ENCODE data around the gene GALNT2. TPM values are rescaled to one million over a fixed set of nuclear protein-coding genes. Genes with fewer than 3 reads are reported as not detected.

GALNT2 gene
- total and polyA plus RNA-seq, 10 donors: 7.9 to 44.8 (median 36.9) TPM

- Histone ChIP-seq H3K36me3 (peaks cover 0 to 50% (median 5%) of the 10 kb centered on the region in 6 donors), H3K9me3 (no peaks in the 10 kb centered on the region), H3K27me3 (replicated peaks in 1 of 7) (no peaks in the 10 kb centered on the region), H3K27ac (no peak overlapping the region), H3K4me3 (no peak overlapping the region), H3K4me1 (no peaks in the 10 kb centered on the region)
- intact Hi-C loops (cut with DNase I; ENCODE audit: low total_unique reads): no loop called here
- DNase-seq: no peak
- WGBS, 5 donors: 82 to 93% (median 87%) methylated on average over 7 of the region's 7 CpGs
- TF ChIP-seq CTCF (IDR thresholded peaks at IDR 0.05 in 8 of 11, conservative IDR thresholded peaks at IDR 0.05 in 3 of 11) (no peak), POLR2AphosphoS5 (IDR thresholded peaks at IDR 0.05) (no peak), POLR2A (IDR thresholded peaks at IDR 0.05) (no peak)
These were observed 132.0 kb downstream of the GALNT2 start for GRCh38 chr1:230199034-230199433.

GRCh38 chr1:230199554-230199953, 132.5 kb downstream of the GALNT2 start:
- no peaks in the 10 kb centered on the region for H3K27me3 ChIP-seq (replicated peaks in 1 of 7)
- no peaks in the 10 kb centered on the region for H3K9me3 ChIP-seq
- H3K27ac ChIP-seq: no peak overlapping the region
- H3K36me3 ChIP-seq: peaks cover 0 to 54% (median 8%) of the 10 kb centered on the region in 6 donors
- no peak overlapping the region for H3K4me3 ChIP-seq
- no peaks in the 10 kb centered on the region for H3K4me1 ChIP-seq
- intact Hi-C loops (cut with DNase I; ENCODE audit: low total_unique reads): no loop called here
- WGBS, 5 donors: 97 to 100% (median 98%) methylated on average over 4 of the region's 4 CpGs
- TF ChIP-seq POLR2AphosphoS5 (IDR thresholded peaks at IDR 0.05) (no peak), CTCF (IDR thresholded peaks at IDR 0.05 in 8 of 11, conservative IDR thresholded peaks at IDR 0.05 in 3 of 11) (no peak), POLR2A (IDR thresholded peaks at IDR 0.05) (no peak)
- DNase-seq: no peak

GRCh38 chr1:230200276-230200675, 133.2 kb downstream of the GALNT2 start:
- Histone ChIP-seq H3K4me1 (no peaks in the 10 kb centered on the region), H3K4me3 (no peak overlapping the region), H3K27ac (no peak overlapping the region), H3K27me3 (replicated peaks in 1 of 7) (no peaks in the 10 kb centered on the region), H3K36me3 (peaks cover 0 to 58% (median 10%) of the 10 kb centered on the region in 6 donors), H3K9me3 (no peaks in the 10 kb centered on the region)
- intact Hi-C loops (cut with DNase I; ENCODE audit: low total_unique reads): no loop called here
- TF ChIP-seq CTCF (IDR thresholded peaks at IDR 0.05 in 8 of 11, conservative IDR thresholded peaks at IDR 0.05 in 3 of 11) (no peak), POLR2AphosphoS5 (IDR thresholded peaks at IDR 0.05) (no peak), POLR2A (IDR thresholded peaks at IDR 0.05) (no peak)
- WGBS, 5 donors: 96 to 100% (median 97%) methylated on average over 7 to 9 of the region's 9 CpGs
- DNase-seq: no peak

GRCh38 chr1:230201445-230201844, 134.4 kb downstream of the GALNT2 start:
- Histone ChIP-seq H3K9me3 (no peaks in the 10 kb centered on the region), H3K4me1 (peaks cover 0 to 8% (median 0%) of the 10 kb centered on the region in 6 donors), H3K4me3 (no peak overlapping the region), H3K36me3 (peaks cover 0 to 60% (median 10%) of the 10 kb centered on the region in 6 donors), H3K27me3 (replicated peaks in 1 of 7) (no peaks in the 10 kb centered on the region), H3K27ac (no peak overlapping the region)
- TF ChIP-seq POLR2A (IDR thresholded peaks at IDR 0.05) (no peak), CTCF (IDR thresholded peaks at IDR 0.05 in 8 of 11, conservative IDR thresholded peaks at IDR 0.05 in 3 of 11) (no peak), POLR2AphosphoS5 (IDR thresholded peaks at IDR 0.05) (no peak)
- 87 to 95% (median 91%) methylated on average over 9 of the region's 9 CpGs for WGBS, 5 donors
- DNase-seq: no peak
- intact Hi-C loops (cut with DNase I; ENCODE audit: low total_unique reads): no loop called here

All from spleen (tissue), 11 donors.